HG02970 (cell line): ENCODE data around the gene GPX7.

Source experiments
- ATAC-seq: cut with Tn5 transposase; IDR thresholded peaks from one replicate; pipeline ENCODE4 v1.9.1; 2021; ENCODE audit warnings: mild to moderate bottlenecking, moderate library complexity, moderate number of reproducible peaks; ENCODE audit not compliant: unreplicated experiment, low FRiP score

GPX7 gene

GRCh38 chr1:52627028-52627427 is 24.9 kb downstream of the GPX7 start:
- ATAC-seq: no peak

GRCh38 chr1:52628614-52629324 is 26.6 kb downstream of the GPX7 start:
- no peak for ATAC-seq

- no peak for ATAC-seq
Measured at GRCh38 chr1:52629325-52629643, 27.1 kb downstream of the GPX7 start.

GRCh38 chr1:52629667-52630066 is 27.5 kb downstream of the GPX7 start:
- no peak for ATAC-seq

GRCh38 chr1:52631759-52632331 is 29.7 kb downstream of the GPX7 start:
- no peak for ATAC-seq

GRCh38 chr1:52632732-52633290 is 30.6 kb downstream of the GPX7 start, which contains the start of gene SHISAL2A:
SHISAL2A (plus strand) TSS chr1:52633168; CDS start chr1:52633494, 326 bp downstream.
- no peak for ATAC-seq

GRCh38 chr1:52633291-52633754 is 31.2 kb downstream of the GPX7 start:
- no peak for ATAC-seq

- no peak for ATAC-seq
Measured at GRCh38 chr1:52634111-52634510, 31.9 kb downstream of the GPX7 start.

GRCh38 chr1:52635321-52636089 is 33.3 kb downstream of the GPX7 start:
- ATAC-seq: no peak

- peak; percentile 60 for ATAC-seq
Measured at GRCh38 chr1:52636721-52637695, 34.8 kb downstream of the GPX7 start.

GRCh38 chr1:52637946-52638345 is 35.8 kb downstream of the GPX7 start:
- ATAC-seq: no peak

- ATAC-seq: no peak
Measured at GRCh38 chr1:52640697-52641096, 38.5 kb downstream of the GPX7 start.

- no peak for ATAC-seq
Measured at GRCh38 chr1:52641307-52641706, 39.1 kb downstream of the GPX7 start.

- no peak for ATAC-seq
Measured at GRCh38 chr1:52645261-52645660, 43.1 kb downstream of the GPX7 start.

GRCh38 chr1:52651904-52652303 is 49.7 kb downstream of the GPX7 start:
- ATAC-seq: no peak

GRCh38 chr1:52653207-52653849 is 51.2 kb downstream of the GPX7 start:
- ATAC-seq: no peak

- ATAC-seq: no peak
Measured at GRCh38 chr1:52654063-52654462, 51.9 kb downstream of the GPX7 start.

GRCh38 chr1:52657702-52658101 is 55.5 kb downstream of the GPX7 start:
- ATAC-seq: no peak
